Suprapubic skin (tissue), 4 donors: ENCODE measurements around the gene AKR1C2. TPM values are rescaled to one million over a fixed set of nuclear protein-coding genes. Genes with fewer than 3 reads are reported as not detected.

Experiments used
- total RNA-seq, 4 donors: library from RNA; depleted of rRNA; stranded (reverse); fragments of >200 nt; gene quantifications; one replicate each; pipeline ENCODE4 v1.1.0, GENCODE V29; 2016

Gene AKR1C2
- total RNA-seq, 4 donors from 2014 or later = 7.2 to 29.7 (median 23.4) TPM

Other genes with a start within 250 kb of the AKR1C2 start
- 1 to 10 TPM; 1.9 to 6.7 (median 4.3) TPM for gene AKR1E2, start 177.7 kb downstream of the AKR1C2 start, total RNA-seq
- 10 to 100 TPM; 23.3 to 61.7 (median 32.6) TPM for gene AKR1C1, start 40.4 kb downstream of the AKR1C2 start, total RNA-seq
- gene AKR1C3, start 90.6 kb upstream of the AKR1C2 start, total RNA-seq = 10 to 100 TPM; 13.4 to 43.0 (median 15.5) TPM
- gene AKR1C8, start 181.3 kb upstream of the AKR1C2 start, total RNA-seq = not detected
- gene AKR1C4, start 193.0 kb upstream of the AKR1C2 start, total RNA-seq = 1 to 10 TPM in 1 of 4 donors, not detected in 3; 1.1 TPM